Vagina (tissue), 2 donors: Measurements from ENCODE around the gene EXOC6B.

Experiments
- CTCF ChIP-seq, 3 experiments: fragments of 450-650 bp in 2 of 3; fragments of 200-600 bp in 1 of 3; sonication (generic) in 1 of 3; IDR thresholded peaks; one replicate each; pipeline ENCODE4 v1.5.1; 2017 to 2019; ENCODE audit warnings: antibody characterized with exemption in 3 of 3, mild to moderate bottlenecking in 2 of 3, moderate library complexity in 2 of 3
- POLR2A ChIP-seq, 2 donors: fragments of 450-650 bp; IDR thresholded peaks; one replicate each; pipeline ENCODE4 v1.6.1; 2017; ENCODE audit warnings: antibody characterized with exemption in 2 of 2, mild to moderate bottlenecking in 2 of 2, moderate library complexity in 2 of 2
- POLR2AphosphoS5 ChIP-seq, 2 donors: sonication (generic); formaldehyde crosslinking; IDR thresholded peaks; one replicate each; pipeline ENCODE4 v1.9.0; 2017; ENCODE audit warnings: antibody characterized with exemption in 2 of 2, mild to moderate bottlenecking in 2 of 2, low read depth in 1 of 2; ENCODE audit not compliant: insufficient read depth in 1 of 2

DNA sequence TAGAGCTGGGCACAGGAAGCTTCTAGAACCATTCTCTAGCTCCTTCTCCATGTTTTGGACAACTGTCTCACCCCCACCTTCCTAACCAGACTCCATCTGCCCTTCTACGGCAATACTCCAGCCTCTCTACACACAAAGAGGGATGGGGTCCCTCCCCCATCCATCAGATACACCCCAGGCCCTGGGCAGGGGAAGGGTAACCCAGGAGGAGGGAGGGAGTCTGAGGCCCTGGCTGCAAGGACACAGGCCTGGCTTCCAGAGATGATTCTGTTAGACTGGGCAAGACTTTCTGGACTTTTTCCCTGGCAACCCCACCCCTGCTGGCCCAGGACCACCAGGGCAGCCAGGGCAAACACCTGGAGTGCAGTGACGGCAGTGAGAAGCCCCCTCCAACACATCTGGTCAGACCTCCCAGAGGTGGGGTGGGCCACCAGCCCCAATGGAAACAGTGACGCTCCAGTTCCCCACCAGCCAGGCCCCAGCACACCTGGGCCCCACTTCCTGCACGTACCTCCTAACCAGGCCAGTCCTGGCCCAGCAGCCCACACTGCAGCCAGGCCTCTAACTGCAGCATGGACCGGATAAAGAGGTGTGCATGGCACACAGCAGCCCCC is 684.7 kb downstream of the EXOC6B start:
- TF ChIP-seq CTCF (IDR thresholded peaks at IDR 0.05) (no peak), POLR2A (IDR thresholded peaks at IDR 0.05) (no peak), POLR2AphosphoS5 (IDR thresholded peaks at IDR 0.05; ENCODE audit: insufficient read depth in 1 of 2, low read depth in 1 of 2) (no peak)
